Activated T-cell treated with anti-CD3 and anti-CD28 coated beads, Interleukin-2, amount 50 U/mL, for 72 hours (primary cell): ENCODE results near the gene LENG1. TPM values are rescaled to one million over a fixed set of nuclear protein-coding genes. Genes with fewer than 3 reads are reported as not detected.
A peak's percentile ranks its signal among the peaks of the same experiment; 100 is the strongest.
"Not testable (repeated sequence)": the region's sequence is repeated elsewhere in the genome, so short reads cannot be mapped to it uniquely, and the experiment has no call there.

Experiments
- ATAC-seq, 2 donors: fragments of 150-1000 bp; cut with Tn5 transposase; replicated peaks in 1 of 2; 2 replicates each; pipeline ENCODE4 v1.10.0; 2021; ENCODE audit warnings: moderate library complexity in 2 of 2, mild to moderate bottlenecking in 1 of 2
- DNase-seq, 2 donors: peaks; one replicate each; pipeline ENCODE4 v3.0.0; 2021 to 2022; ENCODE audit warnings: mixed read lengths in 1 of 2
- H3K27ac Mint-ChIP-seq: one replicate; pipeline ENCODE4 v1.8.0; 2022; ENCODE audit warnings: mild to moderate bottlenecking, moderate library complexity, mixed read lengths
- H3K27me3 Mint-ChIP-seq: one replicate; pipeline ENCODE4 v1.8.0; 2022; ENCODE audit warnings: low read depth, mixed read lengths
- H3K36me3 Mint-ChIP-seq, 2 donors: one replicate each; pipeline ENCODE4 v1.8.0; 2022; ENCODE audit warnings: mixed read lengths in 2 of 2, mild to moderate bottlenecking in 1 of 2; ENCODE audit not compliant: insufficient read depth in 2 of 2
- H3K4me1 Mint-ChIP-seq: one replicate; pipeline ENCODE4 v1.8.0; 2022; ENCODE audit warnings: low read depth, mixed read lengths
- H3K4me3 Mint-ChIP-seq, 2 donors: one replicate each; pipeline ENCODE4 v1.8.0; 2022; ENCODE audit warnings: mild to moderate bottlenecking in 2 of 2, mixed read lengths in 2 of 2, moderate library complexity in 2 of 2
- H3K9me3 Mint-ChIP-seq, 2 donors: one replicate each; pipeline ENCODE4 v1.8.0; 2022; ENCODE audit warnings: mixed read lengths in 2 of 2
- total RNA-seq, 2 donors: library from RNA; stranded (reverse); gene quantifications; one replicate each; pipeline ENCODE4 v1.2.3, GENCODE V29; 2022

Gene LENG1
- total RNA-seq, 2 donors from 2014 or later: 2.9 to 3.7 TPM

- Mint-ChIP-seq H3K4me3 (no peak overlapping the region), H3K9me3 (no peaks in the 10 kb centered on the region), H3K27ac (peak overlapping the region; percentile 33), H3K27me3 (no peaks in the 10 kb centered on the region), H3K36me3 (peaks cover 10 to 26% of the 10 kb centered on the region in 2 donors), H3K4me1 (peaks cover 36% of the 10 kb centered on the region)
- ATAC-seq (no peak), DNase-seq (no peak)
Observed at GRCh38 chr19:54197121-54197520, 37.6 kb upstream of the LENG1 start.

DNA sequence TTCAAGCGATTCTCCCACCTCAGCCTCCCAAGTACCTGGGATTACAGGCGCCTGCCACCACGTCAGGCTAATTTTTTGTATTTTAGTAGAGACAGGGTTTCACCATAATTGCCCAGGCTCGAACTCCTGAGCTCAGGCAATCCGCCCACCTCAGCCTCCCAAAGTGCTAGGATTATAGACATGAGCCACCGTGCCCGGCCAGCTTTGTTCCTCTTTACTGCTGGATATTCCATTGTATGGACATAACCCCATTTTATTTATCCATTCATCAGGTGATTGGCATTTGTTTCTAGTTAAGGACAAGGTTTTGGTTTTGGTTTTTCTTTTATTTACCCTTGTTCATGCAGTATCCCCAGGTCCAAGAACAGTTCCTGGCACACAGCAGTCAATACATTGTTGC lies 37.0 kb upstream of the LENG1 start:
- H3K36me3 Mint-ChIP-seq: peaks cover 6 to 20% of the 10 kb centered on the region in 2 donors
- DNase-seq (no peak), ATAC-seq (no peak)
- no peaks in the 10 kb centered on the region for H3K9me3 Mint-ChIP-seq
- no peak overlapping the region for H3K27ac Mint-ChIP-seq
- no peaks in the 10 kb centered on the region for H3K27me3 Mint-ChIP-seq
- no peak overlapping the region for H3K4me3 Mint-ChIP-seq
- peaks cover 36% of the 10 kb centered on the region for H3K4me1 Mint-ChIP-seq

DNA sequence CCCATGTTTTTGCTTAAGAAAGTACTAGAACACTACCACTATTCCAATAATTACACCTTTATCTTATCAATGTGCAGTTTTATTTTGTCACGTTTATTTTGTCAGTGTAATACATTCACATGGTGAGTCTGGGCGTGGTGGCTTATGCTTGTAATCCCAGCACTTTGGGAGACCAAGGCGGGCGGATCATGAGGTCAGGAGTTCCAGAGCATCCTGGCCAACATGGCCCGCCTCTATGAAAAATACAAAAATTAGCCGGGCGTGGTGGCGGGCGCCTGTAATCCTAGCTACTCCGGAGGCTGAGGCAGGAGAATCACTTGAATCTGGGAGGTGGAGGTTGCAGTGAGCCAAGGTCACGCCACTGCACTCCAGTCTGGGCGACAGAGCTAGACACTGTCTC lies 34.9 kb upstream of the LENG1 start:
- peaks cover 25% of the 10 kb centered on the region for H3K4me1 Mint-ChIP-seq
- peaks cover 2 to 10% of the 10 kb centered on the region in 2 donors for H3K36me3 Mint-ChIP-seq
- H3K27me3 Mint-ChIP-seq, ATAC-seq, DNase-seq, H3K4me3 Mint-ChIP-seq, H3K9me3 Mint-ChIP-seq, H3K27ac Mint-ChIP-seq: not testable (repeated sequence)

DNA sequence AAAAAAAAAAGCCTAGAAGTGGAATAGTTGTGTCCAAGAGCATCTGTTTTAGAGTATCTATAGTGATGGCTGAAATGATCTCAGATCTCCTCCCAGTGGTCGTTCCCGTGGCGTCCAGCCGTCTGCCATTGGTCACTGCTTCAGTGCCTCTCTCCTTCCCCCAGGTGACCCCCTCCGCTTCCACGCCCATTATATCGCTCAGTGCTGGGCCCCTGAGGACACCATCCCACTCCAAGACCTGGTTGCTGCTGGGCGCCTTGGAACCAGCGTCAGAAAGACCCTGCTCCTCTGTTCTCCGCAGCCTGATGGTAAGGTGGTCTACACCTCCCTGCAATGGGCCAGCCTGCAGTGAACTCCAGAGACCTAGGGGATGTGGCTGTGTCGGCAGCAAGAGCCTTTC lies 33.5 kb upstream of the LENG1 start:
- no peaks in the 10 kb centered on the region for H3K9me3 Mint-ChIP-seq
- peaks cover 27% of the 10 kb centered on the region for H3K4me1 Mint-ChIP-seq
- DNase-seq (no peak), ATAC-seq (no peak)
- H3K27ac Mint-ChIP-seq: no peak overlapping the region
- H3K4me3 Mint-ChIP-seq: peak overlapping the region; percentile 22 to 39
- peaks cover 2 to 10% of the 10 kb centered on the region in 2 donors for H3K36me3 Mint-ChIP-seq
- H3K27me3 Mint-ChIP-seq: no peaks in the 10 kb centered on the region

- Mint-ChIP-seq H3K4me3 (peak overlapping the region; percentile 85 to 96), H3K36me3 (peaks cover 2 to 12% of the 10 kb centered on the region in 2 donors), H3K27ac (peak overlapping the region; percentile 83), H3K27me3 (no peaks in the 10 kb centered on the region), H3K4me1 (peaks cover 37% of the 10 kb centered on the region), H3K9me3 (no peaks in the 10 kb centered on the region)
- ATAC-seq (no peak), DNase-seq (no peak)
Observed at GRCh38 chr19:54191811-54192453, 32.4 kb upstream of the LENG1 start.

DNA sequence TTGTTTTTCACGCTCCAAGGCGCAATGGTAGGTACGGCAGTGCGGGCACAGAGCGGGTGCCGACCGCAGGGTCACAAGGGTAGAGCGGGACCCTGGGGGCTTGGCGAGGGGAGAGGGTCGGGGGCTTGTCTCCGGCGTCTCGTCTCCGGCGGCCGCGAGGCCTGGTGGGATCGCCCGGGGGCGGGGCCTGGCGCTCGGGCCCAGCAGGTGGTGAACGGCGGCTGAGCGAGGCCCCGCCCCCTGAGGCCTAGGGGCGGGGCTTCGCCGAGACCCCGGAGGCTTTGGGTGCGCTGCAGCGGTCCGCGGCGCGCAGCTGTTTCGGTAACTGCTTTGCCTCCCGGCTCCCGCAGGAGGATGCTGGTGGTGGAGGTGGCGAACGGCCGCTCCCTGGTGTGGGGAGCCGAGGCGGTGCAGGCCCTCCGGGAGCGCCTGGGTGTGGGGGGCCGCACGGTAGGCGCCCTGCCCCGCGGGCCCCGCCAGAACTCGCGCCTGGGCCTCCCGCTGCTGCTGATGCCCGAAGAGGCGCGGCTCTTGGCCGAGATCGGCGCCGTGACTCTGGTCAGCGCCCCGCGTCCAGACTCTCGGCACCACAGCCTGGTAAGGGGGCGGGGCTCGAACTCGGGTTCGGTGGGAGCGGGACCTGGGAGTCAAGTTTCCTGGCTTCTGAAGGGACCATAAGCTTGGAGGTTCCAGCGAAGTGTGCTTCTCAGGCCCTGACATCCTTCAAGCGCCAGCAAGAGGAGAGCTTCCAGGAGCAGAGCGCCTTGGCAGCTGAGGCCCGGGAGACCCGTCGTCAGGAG lies 31.7 kb upstream of the LENG1 start, which contains the start of gene TSEN34:
Gene TSEN34 (plus strand): TSS at position 298 of the 800 bp plus-strand sequence. CDS start 57 bp downstream, at position 355.
- H3K27me3 Mint-ChIP-seq: no peaks in the 10 kb centered on the region
- ATAC-seq (peak; percentile 35 to 38), DNase-seq (peak; percentile 91 to 93)
- H3K9me3 Mint-ChIP-seq: no peaks in the 10 kb centered on the region
- peaks cover 45% of the 10 kb centered on the region for H3K4me1 Mint-ChIP-seq
- H3K4me3 Mint-ChIP-seq: peak within 1 kb of the TSS; percentile 85 to 96
- peaks cover 3 to 13% of the 10 kb centered on the region in 2 donors for H3K36me3 Mint-ChIP-seq
- peak within 1 kb of the TSS; percentile 92 for H3K27ac Mint-ChIP-seq

DNA sequence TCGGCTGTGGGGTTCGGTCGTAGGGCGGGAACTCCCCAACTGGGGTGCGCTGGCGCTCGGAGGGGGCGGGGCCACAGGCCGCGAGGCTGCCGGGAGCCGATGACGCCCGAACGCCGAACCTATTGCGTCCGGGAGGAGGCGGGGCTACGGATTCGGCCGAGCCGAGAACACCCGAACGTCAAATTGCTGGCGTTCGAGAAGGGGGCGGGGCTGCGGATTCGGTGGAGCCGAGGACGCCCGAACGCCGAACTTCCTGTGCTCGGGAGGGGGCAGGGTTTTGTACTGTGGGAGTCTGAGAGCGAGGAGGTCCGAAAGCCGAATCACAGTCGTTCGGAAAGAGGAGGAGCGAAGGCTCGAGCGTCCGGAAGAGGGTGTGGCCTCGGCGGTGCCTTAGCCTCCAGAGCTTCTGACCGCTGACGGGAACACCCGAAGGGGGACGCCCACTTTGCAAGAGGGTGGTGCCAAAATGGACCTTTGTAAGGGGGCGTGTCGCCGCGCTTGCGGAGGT lies 31.0 kb upstream of the LENG1 start:
- Mint-ChIP-seq H3K4me1 (peaks cover 45% of the 10 kb centered on the region), H3K4me3 (peak overlapping the region; percentile 85 to 96), H3K36me3 (peaks cover 3 to 13% of the 10 kb centered on the region in 2 donors), H3K27me3 (no peaks in the 10 kb centered on the region), H3K27ac (peak overlapping the region; percentile 92), H3K9me3 (no peaks in the 10 kb centered on the region)
- DNase-seq: peak; percentile 100
- ATAC-seq: peak; percentile 69 to 71

GRCh38 chr19:54189735-54190502 lies 30.4 kb upstream of the LENG1 start:
- Mint-ChIP-seq H3K27me3 (no peaks in the 10 kb centered on the region), H3K36me3 (peaks cover 2 to 11% of the 10 kb centered on the region in 2 donors), H3K27ac (peak overlapping the region; percentile 92), H3K4me1 (peaks cover 49% of the 10 kb centered on the region), H3K4me3 (peak overlapping the region; percentile 85 to 96), H3K9me3 (no peaks in the 10 kb centered on the region)
- DNase-seq (peak; percentile 100), ATAC-seq (peak; percentile 64 to 67)

GRCh38 chr19:54189145-54189734 lies 29.7 kb upstream of the LENG1 start, which contains the start of gene MBOAT7:
Gene MBOAT7, minus strand, starts transcription at chr19:54189580. Its CDS starts 1,072 bp downstream, at chr19:54188508.
- Mint-ChIP-seq H3K27ac (peak within 1 kb of the TSS; percentile 96), H3K36me3 (peaks cover 2 to 11% of the 10 kb centered on the region in 2 donors), H3K27me3 (no peaks in the 10 kb centered on the region), H3K4me3 (peak within 1 kb of the TSS; percentile 85 to 96), H3K9me3 (no peaks in the 10 kb centered on the region), H3K4me1 (peaks cover 49% of the 10 kb centered on the region)
- ATAC-seq: peak; percentile 44 to 46
- peak in 1 of 2 donors; percentile 81 for DNase-seq

GRCh38 chr19:54188215-54188871 lies 28.8 kb upstream of the LENG1 start:
- peaks cover 2 to 9% of the 10 kb centered on the region in 2 donors for H3K36me3 Mint-ChIP-seq
- H3K27me3 Mint-ChIP-seq: no peaks in the 10 kb centered on the region
- peak overlapping the region; percentile 96 for H3K27ac Mint-ChIP-seq
- DNase-seq (peak; percentile 53 to 62), ATAC-seq (no peak)
- peak overlapping the region; percentile 85 to 96 for H3K4me3 Mint-ChIP-seq
- H3K9me3 Mint-ChIP-seq: no peaks in the 10 kb centered on the region
- peaks cover 49% of the 10 kb centered on the region for H3K4me1 Mint-ChIP-seq

- Mint-ChIP-seq H3K27ac (no peak overlapping the region), H3K27me3 (no peaks in the 10 kb centered on the region), H3K4me3 (peak overlapping the region; percentile 85 to 96), H3K36me3 (peaks cover 2 to 3% of the 10 kb centered on the region in 2 donors), H3K4me1 (peaks cover 35% of the 10 kb centered on the region), H3K9me3 (no peaks in the 10 kb centered on the region)
- DNase-seq (no peak), ATAC-seq (no peak)
Observed at GRCh38 chr19:54186934-54187381, 27.4 kb upstream of the LENG1 start.

DNA sequence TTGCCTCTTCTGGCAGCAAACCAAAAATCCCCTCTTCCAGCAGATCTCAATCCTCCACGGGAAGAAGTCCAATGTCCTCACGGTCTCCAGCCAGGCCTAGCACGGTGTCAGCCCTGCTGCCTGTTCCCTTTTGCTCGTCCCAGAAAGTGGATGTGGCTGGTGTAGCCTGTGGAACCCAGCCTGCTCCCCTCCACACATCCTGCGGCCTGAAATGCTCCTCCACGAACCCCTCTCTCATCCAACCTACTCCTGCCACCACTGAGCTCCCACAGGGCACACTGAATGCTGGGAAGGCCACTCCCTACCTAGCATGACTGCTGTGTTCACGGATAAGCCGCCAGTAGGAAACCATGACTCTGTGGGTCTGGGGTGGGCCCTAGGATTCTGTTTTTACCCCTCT lies 26.8 kb upstream of the LENG1 start:
- Mint-ChIP-seq H3K27ac (no peak overlapping the region), H3K36me3 (peaks cover 2 to 3% of the 10 kb centered on the region in 2 donors), H3K4me1 (peaks cover 30% of the 10 kb centered on the region), H3K4me3 (no peak overlapping the region), H3K9me3 (no peaks in the 10 kb centered on the region), H3K27me3 (no peaks in the 10 kb centered on the region)
- no peak for DNase-seq
- no peak for ATAC-seq
